ENCODE data around the gene DIP2C.

DNA sequence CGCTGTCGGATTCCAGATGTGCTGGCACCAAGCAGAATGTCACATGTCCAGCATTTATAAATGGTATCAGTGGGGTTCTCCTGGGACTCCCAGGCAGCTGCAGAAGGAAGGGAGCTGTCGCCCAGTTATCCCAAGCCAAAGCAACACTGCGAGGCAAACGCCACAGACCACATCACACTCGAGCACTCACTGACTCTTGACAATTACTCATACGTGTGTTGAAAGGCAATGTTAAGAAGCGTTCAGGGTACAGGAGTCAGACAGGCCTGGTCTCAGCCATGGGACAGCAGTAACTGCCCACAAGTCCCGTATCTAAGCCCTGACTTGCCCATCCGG is 113.4 kb downstream of the DIP2C start:
- TF ChIP-seq FOXA1 (IDR thresholded peaks at IDR 0.05) = no peak
- TF ChIP-seq FOXK2 (IDR thresholded peaks at IDR 0.05) = no peak
- TF ChIP-seq ELF4 (IDR thresholded peaks at IDR 0.05) = no peak
- TF ChIP-seq SP1 (IDR thresholded peaks at IDR 0.05) = no peak
- no peak for TF ChIP-seq SUZ12 (IDR thresholded peaks at IDR 0.05)
- no peak for TF ChIP-seq LEF1 (IDR thresholded peaks at IDR 0.05; ENCODE audit: borderline replicate concordance)
- TF ChIP-seq FOXM1 (IDR thresholded peaks at IDR 0.05; ENCODE audit: borderline replicate concordance) = no peak
- no peak for TF ChIP-seq BHLHE40 (IDR thresholded peaks at IDR 0.05; ENCODE audit: borderline replicate concordance)
- TF ChIP-seq L3MBTL2 (conservative IDR thresholded peaks at IDR 0.05) = no peak
- no peak for TF ChIP-seq TARDBP (IDR thresholded peaks at IDR 0.05)
- no peak for TF ChIP-seq HDGF (IDR thresholded peaks at IDR 0.05; ENCODE audit: borderline replicate concordance)
- TF ChIP-seq, protein P1, sequence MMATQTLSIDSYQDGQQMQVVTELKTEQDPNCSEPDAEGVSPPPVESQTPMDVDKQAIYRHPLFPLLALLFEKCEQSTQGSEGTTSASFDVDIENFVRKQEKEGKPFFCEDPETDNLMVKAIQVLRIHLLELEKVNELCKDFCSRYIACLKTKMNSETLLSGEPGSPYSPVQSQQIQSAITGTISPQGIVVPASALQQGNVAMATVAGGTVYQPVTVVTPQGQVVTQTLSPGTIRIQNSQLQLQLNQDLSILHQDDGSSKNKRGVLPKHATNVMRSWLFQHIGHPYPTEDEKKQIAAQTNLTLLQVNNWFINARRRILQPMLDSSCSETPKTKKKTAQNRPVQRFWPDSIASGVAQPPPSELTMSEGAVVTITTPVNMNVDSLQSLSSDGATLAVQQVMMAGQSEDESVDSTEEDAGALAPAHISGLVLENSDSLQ (IDR thresholded peaks at IDR 0.05) = no peak
- TF ChIP-seq ZNF384 (IDR thresholded peaks at IDR 0.05) = no peak

Measured in HEK293T (cell line).